HG03066 (cell line): ENCODE data around the gene GDF15.

Source experiments
- ATAC-seq: cut with Tn5 transposase; IDR thresholded peaks from one replicate; pipeline ENCODE4 v1.9.1; 2021; ENCODE audit warnings: low read depth; ENCODE audit not compliant: unreplicated experiment

GDF15 gene

DNA sequence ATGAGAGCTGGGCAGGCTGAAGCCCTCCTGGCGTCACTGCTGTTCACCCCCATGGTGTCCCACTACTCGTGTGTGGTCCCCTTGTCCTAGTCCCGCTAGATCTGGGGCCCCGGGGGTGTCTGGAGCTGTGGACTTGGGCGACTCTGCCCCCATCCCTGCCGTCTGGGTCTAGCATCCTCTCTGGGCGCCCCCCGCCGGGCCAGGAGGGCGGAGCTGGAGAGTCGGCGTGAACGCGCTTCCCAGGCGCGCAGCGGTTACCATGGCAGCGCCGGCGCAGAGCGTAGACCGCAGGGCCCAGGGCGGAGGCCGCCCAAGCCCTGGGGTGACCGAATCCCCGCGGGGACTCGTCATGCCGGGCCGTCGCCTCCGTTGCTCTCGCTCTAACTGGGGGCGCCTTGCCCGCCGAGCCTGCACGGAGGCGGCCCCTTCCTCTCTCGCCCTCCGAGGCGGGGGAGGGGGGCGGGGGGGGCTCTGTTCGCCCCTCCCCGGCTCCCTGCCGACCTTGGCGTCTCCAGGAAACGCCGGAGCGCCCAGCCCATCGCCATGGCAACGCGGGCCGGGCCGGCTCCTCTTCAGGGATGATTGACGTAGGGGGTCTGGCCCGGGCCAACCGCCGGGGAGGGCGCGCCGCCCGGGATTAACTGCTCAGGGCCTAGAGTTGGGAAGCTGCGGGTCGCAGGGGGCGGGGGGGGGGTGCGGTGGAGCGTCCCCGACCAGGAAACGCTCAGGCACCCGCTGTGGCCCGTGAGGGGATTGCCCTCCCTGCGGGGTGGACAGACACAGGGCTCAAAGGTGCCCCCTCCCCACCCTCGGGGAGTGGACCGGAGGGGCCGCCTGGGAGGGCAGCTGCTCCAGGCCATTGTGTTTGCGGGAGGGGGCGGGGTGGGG is 43.1 kb downstream of the GDF15 start:
- ATAC-seq: peak; percentile 48

DNA sequence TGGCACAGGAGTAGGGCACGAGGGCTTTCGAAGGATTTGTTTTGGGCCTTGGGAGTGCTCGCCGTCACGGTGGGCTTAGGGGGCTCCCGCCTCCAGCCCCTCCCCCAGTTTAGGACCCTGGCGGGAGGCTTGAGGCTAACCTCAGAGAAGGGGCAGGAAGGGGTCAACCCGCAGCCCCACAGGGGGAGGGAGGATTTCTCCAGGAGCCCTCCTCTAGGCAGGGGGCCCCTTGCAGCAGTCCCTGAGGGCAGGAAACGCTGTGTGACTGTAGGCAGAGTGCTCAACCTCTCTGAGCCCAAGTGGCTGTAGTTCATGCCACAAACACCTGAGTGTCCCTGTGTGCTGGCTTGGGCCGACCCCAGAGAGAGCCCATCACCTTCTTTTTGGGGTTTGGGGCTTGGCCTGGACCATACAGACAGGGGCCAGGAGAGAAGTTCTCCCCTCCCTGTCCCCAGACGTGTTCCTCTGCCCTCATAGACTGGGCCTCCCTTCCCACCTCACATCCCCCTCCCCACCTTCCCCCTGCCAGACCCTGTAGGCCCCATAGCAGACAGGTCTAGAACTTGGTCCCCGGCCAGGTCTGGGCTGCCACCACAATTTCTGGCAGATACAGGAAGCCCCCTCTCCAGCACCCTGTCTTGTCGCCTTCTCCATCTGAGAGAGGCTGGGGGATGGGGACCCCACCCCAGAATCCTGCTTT is 43.9 kb downstream of the GDF15 start:
- no peak for ATAC-seq

GRCh38 chr19:18430417-18431144 is 44.6 kb downstream of the GDF15 start:
- no peak for ATAC-seq

- no peak for ATAC-seq
Measured at GRCh38 chr19:18431351-18432197, 45.6 kb downstream of the GDF15 start.

- no peak for ATAC-seq
Measured at GRCh38 chr19:18432275-18433014, 46.5 kb downstream of the GDF15 start.

DNA sequence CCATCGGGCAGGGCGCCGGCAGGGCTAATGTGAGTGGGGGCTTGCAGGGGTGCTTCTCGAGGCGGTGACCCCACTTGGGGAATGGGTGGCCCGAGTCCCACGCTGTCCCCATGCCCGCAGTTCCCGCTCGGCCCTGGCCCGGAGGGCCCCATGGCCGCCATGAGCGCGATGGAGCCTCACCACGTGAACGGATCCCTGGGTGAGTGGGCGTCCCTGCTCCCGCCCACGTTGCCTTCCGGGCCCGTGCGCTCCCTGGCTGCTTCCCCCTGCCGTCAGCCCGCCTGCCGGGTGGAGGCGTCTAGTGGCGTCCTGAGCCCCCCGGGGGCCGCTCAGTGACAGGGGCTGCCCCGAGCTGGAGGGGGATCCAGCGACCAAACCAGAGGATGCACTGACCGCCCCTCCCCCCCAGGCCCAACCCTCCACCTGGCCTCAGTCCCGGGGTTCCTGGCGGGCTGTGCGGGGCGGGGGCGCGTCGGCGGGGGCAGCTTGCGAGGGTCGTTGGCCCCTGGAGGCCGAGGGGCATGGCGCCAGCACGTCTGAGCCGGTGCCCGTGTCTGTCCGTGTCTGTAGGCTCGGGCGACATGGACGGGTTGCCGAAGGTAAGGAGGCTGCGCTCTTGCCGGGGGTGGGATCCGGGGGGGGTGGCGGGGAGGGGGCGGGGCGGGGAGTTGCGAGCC is 47.2 kb downstream of the GDF15 start:
- ATAC-seq: no peak

DNA sequence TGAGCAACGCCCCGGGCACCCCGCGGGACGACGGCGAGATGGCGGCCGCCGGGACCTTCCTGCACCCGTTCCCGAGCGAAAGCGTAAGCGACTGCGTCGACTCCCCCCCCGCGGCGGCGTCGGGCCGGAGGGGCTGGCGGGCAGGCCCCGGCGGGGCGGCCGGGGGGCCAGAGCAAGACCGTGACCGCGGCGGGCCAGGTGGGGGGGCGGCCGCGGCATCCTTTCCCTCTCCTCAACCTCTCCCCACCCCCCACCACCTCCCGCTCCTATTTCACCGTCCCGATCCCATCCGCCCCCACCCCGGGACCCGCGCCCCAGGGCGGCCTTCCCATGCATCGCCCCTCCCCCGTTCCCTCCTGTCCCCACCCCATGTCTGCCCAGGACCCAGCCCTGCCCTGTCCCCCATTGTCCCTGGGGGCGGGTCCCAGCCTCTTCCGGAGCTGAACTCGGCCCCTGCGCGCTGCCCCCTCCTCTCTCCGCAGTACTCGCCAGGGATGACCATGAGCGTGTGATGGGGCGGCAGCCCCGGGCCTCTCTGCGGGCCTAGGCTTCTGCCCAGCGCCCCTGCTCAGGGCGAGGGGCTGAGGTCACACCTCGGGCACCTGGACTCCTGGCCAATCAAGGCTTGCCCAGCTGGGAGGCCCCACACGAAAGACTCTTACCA is 47.9 kb downstream of the GDF15 start:
- no peak for ATAC-seq

- no peak for ATAC-seq
Measured at GRCh38 chr19:18434411-18435175, 48.6 kb downstream of the GDF15 start.

- no peak for ATAC-seq
Measured at GRCh38 chr19:18435178-18435841, 49.4 kb downstream of the GDF15 start.

- no peak for ATAC-seq
Measured at GRCh38 chr19:18435842-18436670, 50.1 kb downstream of the GDF15 start.

GRCh38 chr19:18436671-18437490 is 50.9 kb downstream of the GDF15 start:
- peak; percentile 55 for ATAC-seq

GRCh38 chr19:18437491-18438330 is 51.8 kb downstream of the GDF15 start, which contains the start of gene ISYNA1:
Gene ISYNA1, minus strand, starts transcription at chr19:18438133. Its CDS starts 154 bp downstream, at chr19:18437979.
- no peak for ATAC-seq

DNA sequence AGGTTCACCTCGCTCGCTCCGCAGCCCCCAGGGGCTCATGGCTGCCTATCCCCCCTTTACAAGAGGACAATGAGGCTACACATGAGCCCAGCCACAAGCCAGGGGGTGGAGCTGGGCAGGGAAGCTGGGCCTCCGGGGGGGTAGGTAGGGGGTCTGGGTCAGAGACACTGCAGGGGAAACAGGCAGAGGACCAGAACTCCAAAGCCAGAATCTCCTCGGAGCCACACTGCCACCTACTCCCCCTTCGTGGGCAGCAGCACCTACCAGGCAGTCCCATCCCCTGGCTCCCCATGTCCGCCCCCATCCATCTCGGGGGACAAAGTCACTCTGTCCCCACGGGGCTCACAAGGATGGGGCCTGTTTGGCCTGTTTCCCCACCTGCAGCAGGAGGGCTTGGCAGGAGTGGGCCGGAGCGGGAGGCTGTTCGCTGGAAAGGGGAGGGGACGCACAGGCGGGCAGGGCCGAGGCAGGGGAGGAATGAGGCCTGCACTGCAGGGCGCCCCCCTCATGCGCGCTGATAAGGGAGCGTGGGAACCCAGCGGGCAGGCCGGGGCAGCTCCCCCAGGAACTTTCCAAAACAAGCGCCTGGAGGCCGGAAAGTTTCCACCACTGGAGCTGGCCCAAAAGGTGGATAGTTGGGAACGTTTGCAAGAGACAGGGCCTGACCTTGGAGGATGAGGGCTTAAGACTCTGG is 52.5 kb downstream of the GDF15 start:
- ATAC-seq: no peak
